MM.1S (cell line): ENCODE data around the gene SPNS2.

Source experiments
- DNase-seq: peaks from one replicate; pipeline ENCODE4 v3.0.0-alpha.2; 2015
- H2AFZ ChIP-seq: fragments of 300-600 bp; sonication (generic); 2 replicates; pipeline ENCODE4 v1.6.0; 2016; ENCODE audit warnings: antibody characterized with exemption, low read length
- H3F3A ChIP-seq: fragments of 300-600 bp; sonication (generic); 2 replicates; pipeline ENCODE4 v1.6.1; 2016; ENCODE audit warnings: mild to moderate bottlenecking, antibody characterized with exemption, low read length, moderate library complexity, mixed read lengths; ENCODE audit not compliant: insufficient read depth
- H3K27ac ChIP-seq: fragments of 300-600 bp; sonication (generic); 2 replicates; pipeline ENCODE4 v1.5.1; 2016; ENCODE audit warnings: mild to moderate bottlenecking, low read length
- H3K27me3 ChIP-seq: fragments of 300-600 bp; sonication (generic); replicated peaks from 2 replicates; pipeline ENCODE4 v1.6.0; 2016; ENCODE audit warnings: low read length; ENCODE audit not compliant: insufficient read depth
- H3K36me3 ChIP-seq: fragments of 300-600 bp; sonication (generic); replicated peaks from 2 replicates; pipeline ENCODE4 v1.6.1; 2016; ENCODE audit warnings: mild to moderate bottlenecking, low read length, mixed read lengths; ENCODE audit not compliant: insufficient read depth
- H3K4me1 ChIP-seq: fragments of 300-600 bp; sonication (generic); 2 replicates; pipeline ENCODE4 v1.6.1; 2016; ENCODE audit warnings: low read length, mixed read lengths
- H3K4me2 ChIP-seq: fragments of 300-600 bp; sonication (generic); 2 replicates; pipeline ENCODE4 v1.6.0; 2016; ENCODE audit warnings: low read depth, low read length
- H3K4me3 ChIP-seq: fragments of 300-600 bp; sonication (generic); 2 replicates; pipeline ENCODE4 v1.5.1; 2016; ENCODE audit warnings: low read length, mixed read lengths
- H3K79me2 ChIP-seq: fragments of 300-600 bp; sonication (generic); 2 replicates; pipeline ENCODE4 v1.6.1; 2016; ENCODE audit warnings: mixed run types, low read length, mixed read lengths
- H3K9ac ChIP-seq: fragments of 300-600 bp; sonication (generic); 2 replicates; pipeline ENCODE4 v1.6.1; 2016; ENCODE audit warnings: low read length, mixed read lengths
- H3K9me2 ChIP-seq: fragments of 300-600 bp; sonication (generic); replicated peaks from 2 replicates; pipeline ENCODE4 v1.6.1; 2016; ENCODE audit warnings: mild to moderate bottlenecking, low read length, mixed read lengths; ENCODE audit not compliant: insufficient read depth
- H3K9me3 ChIP-seq: fragments of 300-600 bp; sonication (generic); replicated peaks from 2 replicates; pipeline ENCODE4 v1.6.1; 2016; ENCODE audit warnings: mild to moderate bottlenecking, low read length, mixed read lengths; ENCODE audit not compliant: insufficient read depth
- H4K20me1 ChIP-seq: fragments of 300-600 bp; sonication (generic); 2 replicates; pipeline ENCODE4 v1.6.1; 2016; ENCODE audit warnings: mild to moderate bottlenecking, low read length, moderate library complexity, mixed read lengths; ENCODE audit not compliant: insufficient read depth
- EZH2 ChIP-seq: fragments of 300-600 bp; sonication (generic); optimal IDR thresholded peaks from 2 replicates; pipeline ENCODE3; 2017; ENCODE audit warnings: low read depth, mild to moderate bottlenecking, antibody characterized with exemption, low read length, mixed read lengths
- EZH2phosphoT487 ChIP-seq: fragments of 300-600 bp; sonication (generic); IDR thresholded peaks from 2 replicates; pipeline ENCODE4 v1.6.1; 2018; ENCODE audit warnings: antibody characterized with exemption, low read length
- TF ChIP-seq, protein P1 (sequence below): fragments of 300-600 bp; sonication (generic); IDR thresholded peaks from 2 replicates; pipeline ENCODE4 v1.5.1; 2016; ENCODE audit warnings: antibody characterized with exemption, low read length, mixed read lengths

SPNS2 gene

DNA sequence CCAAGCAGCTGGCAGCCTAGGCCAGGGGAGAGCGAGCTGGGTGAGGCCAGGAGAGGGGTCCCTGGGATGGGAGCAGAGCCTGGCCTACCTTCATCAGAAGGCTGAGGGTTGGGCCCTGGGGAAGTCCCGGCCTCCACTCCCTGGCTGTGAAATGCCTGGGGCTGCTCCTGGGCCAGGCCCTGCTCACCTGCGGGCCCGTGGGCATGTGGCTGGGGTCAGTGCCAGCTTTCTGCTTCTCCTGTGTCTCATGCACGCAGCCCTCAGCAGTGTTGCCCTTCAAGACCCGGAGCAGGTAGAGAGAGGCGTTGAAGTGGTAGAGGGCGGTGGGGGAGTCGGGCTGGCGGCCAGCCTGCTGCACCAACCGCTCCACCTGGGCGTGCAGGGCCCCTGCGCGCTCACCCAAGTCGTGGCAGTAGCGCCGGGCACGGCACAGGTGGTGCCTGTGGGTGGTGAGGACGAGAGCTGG, 44.1 kb downstream of the SPNS2 start:
- no peaks in the 10 kb centered on the region for H3F3A ChIP-seq
- no peak for DNase-seq

DNA sequence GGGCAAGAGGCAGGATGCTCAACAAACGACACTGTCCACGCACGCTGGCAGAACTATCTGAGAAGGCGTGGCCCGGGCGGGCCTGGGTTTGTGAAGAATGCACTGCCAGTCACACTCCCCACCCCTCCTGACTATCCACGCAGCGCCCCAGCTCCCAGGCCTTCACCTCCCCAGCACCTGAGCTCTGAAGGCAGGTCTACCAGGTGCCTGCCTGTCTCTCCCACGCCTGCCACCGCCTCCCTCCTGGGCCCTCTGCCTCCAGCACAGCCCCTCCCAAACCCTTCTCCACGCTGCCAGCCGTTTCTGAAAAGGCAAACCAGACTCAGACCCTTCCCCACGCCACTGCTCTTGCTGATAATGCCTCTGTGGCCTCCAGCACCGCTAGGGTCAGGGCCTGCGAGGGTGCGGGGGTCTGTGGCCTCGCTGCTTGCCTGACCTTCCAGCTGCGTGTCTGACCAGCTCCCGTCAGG, 44.9 kb downstream of the SPNS2 start:
- Histone ChIP-seq H2AFZ (no peak overlapping the region), H3K9me2 (no peaks in the 10 kb centered on the region), H3K27ac (no peak overlapping the region), H3K79me2 (no peaks in the 10 kb centered on the region), H3K4me1 (no peaks in the 10 kb centered on the region), H3K9ac (no peak overlapping the region), H3K27me3 (no peaks in the 10 kb centered on the region), H3K4me3 (no peak overlapping the region), H3K36me3 (peaks cover 3% of the 10 kb centered on the region), H3K4me2 (no peak overlapping the region), H3F3A (no peaks in the 10 kb centered on the region), H3K9me3 (no peaks in the 10 kb centered on the region), H4K20me1 (no peaks in the 10 kb centered on the region)
- no peak for DNase-seq
- TF ChIP-seq, protein P1, sequence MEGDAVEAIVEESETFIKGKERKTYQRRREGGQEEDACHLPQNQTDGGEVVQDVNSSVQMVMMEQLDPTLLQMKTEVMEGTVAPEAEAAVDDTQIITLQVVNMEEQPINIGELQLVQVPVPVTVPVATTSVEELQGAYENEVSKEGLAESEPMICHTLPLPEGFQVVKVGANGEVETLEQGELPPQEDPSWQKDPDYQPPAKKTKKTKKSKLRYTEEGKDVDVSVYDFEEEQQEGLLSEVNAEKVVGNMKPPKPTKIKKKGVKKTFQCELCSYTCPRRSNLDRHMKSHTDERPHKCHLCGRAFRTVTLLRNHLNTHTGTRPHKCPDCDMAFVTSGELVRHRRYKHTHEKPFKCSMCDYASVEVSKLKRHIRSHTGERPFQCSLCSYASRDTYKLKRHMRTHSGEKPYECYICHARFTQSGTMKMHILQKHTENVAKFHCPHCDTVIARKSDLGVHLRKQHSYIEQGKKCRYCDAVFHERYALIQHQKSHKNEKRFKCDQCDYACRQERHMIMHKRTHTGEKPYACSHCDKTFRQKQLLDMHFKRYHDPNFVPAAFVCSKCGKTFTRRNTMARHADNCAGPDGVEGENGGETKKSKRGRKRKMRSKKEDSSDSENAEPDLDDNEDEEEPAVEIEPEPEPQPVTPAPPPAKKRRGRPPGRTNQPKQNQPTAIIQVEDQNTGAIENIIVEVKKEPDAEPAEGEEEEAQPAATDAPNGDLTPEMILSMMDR: no peak
- TF ChIP-seq EZH2phosphoT487 (no peak), EZH2 (no peak)

More for the DNA sequence above, 44.1 kb downstream of the SPNS2 start:
- H4K20me1 ChIP-seq: no peaks in the 10 kb centered on the region
- no peak overlapping the region for H3K27ac ChIP-seq
- no peaks in the 10 kb centered on the region for H3K9me2 ChIP-seq
- H2AFZ ChIP-seq: no peak overlapping the region
- H3K4me2 ChIP-seq: no peak overlapping the region
- H3K9me3 ChIP-seq: no peaks in the 10 kb centered on the region
- no peaks in the 10 kb centered on the region for H3K27me3 ChIP-seq
- TF ChIP-seq, protein P1: no peak
- TF ChIP-seq EZH2phosphoT487: no peak
- no peak for TF ChIP-seq EZH2
- H3K9ac ChIP-seq: no peak overlapping the region
- no peak overlapping the region for H3K4me3 ChIP-seq
- H3K4me1 ChIP-seq: no peaks in the 10 kb centered on the region
- peaks cover 3% of the 10 kb centered on the region for H3K36me3 ChIP-seq
- H3K79me2 ChIP-seq: no peaks in the 10 kb centered on the region

DNA sequence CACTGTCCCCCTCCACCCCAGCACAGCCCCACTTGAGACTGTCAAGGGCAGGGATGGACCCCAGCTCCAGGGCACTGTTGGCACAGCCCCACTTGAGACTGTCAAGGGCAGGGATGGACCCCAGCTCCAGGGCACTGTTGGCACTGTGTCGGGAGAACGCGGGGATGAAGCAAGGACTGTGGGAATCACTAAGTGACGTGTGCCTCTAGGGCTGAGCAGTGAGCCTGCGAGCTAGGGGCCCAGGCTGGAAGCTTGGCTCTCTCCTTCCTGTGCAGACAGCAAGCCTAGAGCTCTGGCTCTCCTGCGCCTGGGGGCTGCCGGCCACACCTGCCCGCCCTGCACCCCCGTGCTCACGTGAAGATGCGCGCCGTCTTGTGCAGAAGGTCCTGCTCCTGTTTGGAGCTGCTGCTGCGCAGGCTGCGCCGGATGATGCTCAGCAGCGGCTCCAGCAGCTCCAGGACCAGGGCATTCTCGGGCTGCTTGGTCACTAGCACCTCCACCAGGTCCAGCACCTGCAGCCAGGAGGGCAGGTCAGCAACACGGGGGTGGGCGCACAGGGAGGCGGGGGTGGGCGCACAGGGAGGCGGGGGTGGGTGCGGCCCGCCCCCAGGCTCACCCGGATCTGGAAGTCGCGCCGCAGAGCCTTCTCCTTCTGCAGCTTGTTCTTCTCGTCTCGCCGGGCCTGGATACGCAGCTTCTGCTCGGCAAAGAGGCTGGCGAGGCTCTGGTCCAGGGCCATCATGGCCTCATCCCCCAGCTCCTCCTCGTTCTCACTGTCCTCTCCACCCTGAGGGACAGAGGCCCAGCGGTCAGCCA, 45.7 kb downstream of the SPNS2 start:
- Histone ChIP-seq H3F3A (no peaks in the 10 kb centered on the region), H3K4me1 (no peaks in the 10 kb centered on the region)

More for the DNA sequence above, 45.7 kb downstream of the SPNS2 start:
- TF ChIP-seq EZH2 (no peak), EZH2phosphoT487 (no peak)
- TF ChIP-seq, protein P1: no peak
- Histone ChIP-seq H3K27me3 (no peaks in the 10 kb centered on the region), H4K20me1 (no peaks in the 10 kb centered on the region), H3K79me2 (no peaks in the 10 kb centered on the region), H3K27ac (no peak overlapping the region), H2AFZ (no peak overlapping the region), H3K4me3 (no peak overlapping the region), H3K4me2 (no peak overlapping the region), H3K9me3 (no peaks in the 10 kb centered on the region), H3K9me2 (no peaks in the 10 kb centered on the region), H3K36me3 (peaks cover 3% of the 10 kb centered on the region), H3K9ac (no peak overlapping the region)
- DNase-seq: no peak
